Amniotic epithelial cell (primary cell): ENCODE measurements around the gene BRD4.
"Not testable (repeated sequence)": the region's sequence is repeated elsewhere in the genome, so short reads cannot be mapped to it uniquely, and the experiment has no call there.

ENCODE experiments used
- DNase-seq: peaks from one replicate; pipeline ENCODE4 v3.0.0-alpha.2; 2010; ENCODE audit warnings: low read depth

Gene BRD4

GRCh38 chr19:15332311-15332996 is at the start of gene BRD4:
Gene BRD4 (minus strand): TSS chr19:15332539. CDS start chr19:15273099, 59,440 bp downstream.
- no peak for DNase-seq

- no peak for DNase-seq
These were observed 49.5 kb upstream of the BRD4 start for GRCh38 chr19:15381864-15382263.

GRCh38 chr19:15381429-15381828 is 49.1 kb upstream of the BRD4 start:
- no peak for DNase-seq

- DNase-seq: peak; percentile 23
These were observed 47.8 kb upstream of the BRD4 start for GRCh38 chr19:15379999-15380647.

- DNase-seq: peak; percentile 96
These were observed 47.0 kb upstream of the BRD4 start, which contains the start of gene AKAP8 for GRCh38 chr19:15379083-15379998. Gene AKAP8 (minus strand): TSS chr19:15379787. CDS start chr19:15379731, 56 bp downstream.

- DNase-seq: peak; percentile 48
These were observed 46.3 kb upstream of the BRD4 start for GRCh38 chr19:15378534-15379082.

- DNase-seq: no peak
These were observed 42.6 kb upstream of the BRD4 start for GRCh38 chr19:15374796-15375440.

GRCh38 chr19:15374105-15374651 is 41.8 kb upstream of the BRD4 start:
- DNase-seq: no peak

- no peak for DNase-seq
These were observed 41.3 kb upstream of the BRD4 start for GRCh38 chr19:15373644-15374043.

GRCh38 chr19:15372891-15373301 is 40.6 kb upstream of the BRD4 start:
- DNase-seq: no peak

GRCh38 chr19:15372470-15372869 is 40.1 kb upstream of the BRD4 start:
- DNase-seq: no peak

- DNase-seq: no peak
These were observed 39.5 kb upstream of the BRD4 start for GRCh38 chr19:15371786-15372380.

GRCh38 chr19:15371119-15371518 is 38.8 kb upstream of the BRD4 start:
- DNase-seq: no peak

- no peak for DNase-seq
These were observed 37.2 kb upstream of the BRD4 start for GRCh38 chr19:15369594-15369891.

GRCh38 chr19:15368798-15369593 is 36.7 kb upstream of the BRD4 start:
- DNase-seq: no peak

GRCh38 chr19:15368051-15368632 is 35.8 kb upstream of the BRD4 start:
- DNase-seq: no peak

GRCh38 chr19:15367439-15367838 is 35.1 kb upstream of the BRD4 start:
- DNase-seq: no peak

GRCh38 chr19:15365264-15365663 is 32.9 kb upstream of the BRD4 start:
- no peak for DNase-seq

GRCh38 chr19:15363791-15364190 is 31.5 kb upstream of the BRD4 start:
- DNase-seq: not testable (repeated sequence)

- not testable (repeated sequence) for DNase-seq
These were observed 30.7 kb upstream of the BRD4 start for GRCh38 chr19:15363048-15363447.
